NCI-H774 (cell line): ENCODE measurements around the gene GPC6.

ENCODE experiments used
- DNase-seq: peaks from one replicate; lab custom pipeline; 2025; lab: John Stamatoyannopoulos, UW

The GPC6 gene

DNA sequence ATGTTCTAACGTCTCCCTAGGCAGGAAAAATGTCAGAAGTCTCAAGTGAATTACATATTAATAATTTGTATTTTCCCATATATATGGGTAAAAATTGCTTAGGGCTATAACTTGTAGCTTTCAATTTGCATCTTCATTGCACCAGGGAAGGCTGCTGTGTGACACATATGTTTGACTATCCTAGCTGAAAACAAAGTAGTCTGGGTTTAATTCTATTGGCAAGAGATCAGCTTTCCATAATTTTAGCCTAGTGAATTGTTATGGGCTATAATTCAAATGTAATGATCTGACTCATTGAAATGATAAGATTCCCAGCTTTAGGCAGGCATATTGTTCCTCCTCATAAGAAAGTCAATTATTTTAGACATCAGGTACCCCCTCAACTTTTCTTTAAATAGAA is 699.8 kb downstream of the GPC6 start:
- DNase-seq: no peak

DNA sequence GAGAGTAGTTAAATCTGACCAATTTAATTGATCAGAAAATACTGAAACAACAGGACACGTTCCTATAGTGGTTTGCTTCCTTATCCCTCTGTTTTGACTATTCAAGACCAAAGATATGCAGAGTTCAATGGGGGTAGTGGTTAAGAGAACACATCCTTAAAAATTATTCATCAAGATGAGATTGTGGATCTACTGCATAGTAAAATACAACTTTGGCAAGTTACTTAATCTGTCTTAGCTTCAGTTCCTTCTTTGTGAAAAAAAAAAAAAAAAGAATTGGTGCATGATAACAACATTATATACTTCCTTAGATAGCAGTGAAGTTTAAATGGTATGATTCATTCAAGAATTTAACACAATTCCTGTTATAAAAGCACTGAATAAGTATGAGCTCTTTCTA is 700.8 kb downstream of the GPC6 start:
- no peak for DNase-seq

- no peak for DNase-seq
Measured at GRCh38 chr13:93932901-93933300, 706.3 kb downstream of the GPC6 start.

DNA sequence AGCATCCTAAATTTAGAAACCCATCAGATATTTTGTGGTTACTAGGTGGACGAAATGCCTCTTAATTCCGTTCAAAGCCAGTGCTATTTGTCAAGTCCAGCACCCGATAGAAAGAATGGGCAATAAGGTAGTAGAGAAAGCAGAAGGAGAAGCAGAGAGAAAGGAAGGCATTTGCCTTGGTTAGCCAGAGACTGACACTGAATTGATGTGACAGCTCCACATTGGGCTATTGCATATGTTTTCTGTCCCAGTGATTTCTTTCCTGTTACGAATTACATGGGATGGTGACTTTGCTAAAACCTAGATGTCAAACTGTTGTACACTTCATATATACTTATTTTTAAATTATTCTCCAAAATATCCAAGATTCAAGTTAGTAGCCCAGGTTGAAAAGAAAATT is 710.3 kb downstream of the GPC6 start:
- no peak for DNase-seq

GRCh38 chr13:93941444-93941843 is 714.8 kb downstream of the GPC6 start:
- DNase-seq: no peak

- DNase-seq: no peak
Measured at GRCh38 chr13:93942016-93942415, 715.4 kb downstream of the GPC6 start.

DNA sequence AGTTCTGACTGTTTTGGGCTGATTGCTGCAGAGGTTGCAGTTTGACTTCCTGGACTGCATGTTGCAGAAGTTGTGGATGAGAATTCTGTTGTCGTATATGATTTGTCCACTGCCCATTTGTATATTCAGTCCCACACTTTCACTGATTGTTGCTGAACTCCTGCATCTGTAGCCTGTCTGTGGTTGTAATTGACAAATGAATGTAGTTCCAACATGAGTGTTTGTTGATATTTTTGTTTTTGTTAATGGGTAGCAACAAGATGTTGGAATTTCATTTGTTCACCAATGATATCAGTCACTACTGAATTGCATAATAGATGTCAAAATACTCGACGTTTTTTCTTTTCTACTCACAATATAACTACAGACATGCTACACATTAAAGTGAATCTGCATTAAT is 719.0 kb downstream of the GPC6 start:
- no peak for DNase-seq

DNA sequence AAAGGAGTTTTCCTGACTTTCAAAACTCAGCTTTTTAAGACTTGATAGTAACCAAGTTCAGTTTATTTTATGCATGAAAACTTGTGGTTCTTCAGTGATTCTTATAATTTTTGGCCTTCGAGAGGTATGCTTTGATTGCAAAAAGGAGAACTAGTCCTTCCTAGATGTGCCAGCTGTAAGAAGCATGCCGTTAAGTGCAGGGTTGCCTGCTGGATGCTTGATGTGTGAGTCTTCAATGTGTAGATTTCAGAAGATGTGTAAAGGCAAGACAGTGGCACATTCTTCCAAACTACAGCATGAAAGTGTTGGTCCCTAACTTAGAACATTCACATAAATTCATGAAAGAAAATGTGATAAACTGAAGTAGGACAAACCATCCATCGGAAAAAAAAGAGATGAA is 720.4 kb downstream of the GPC6 start:
- no peak for DNase-seq

DNA sequence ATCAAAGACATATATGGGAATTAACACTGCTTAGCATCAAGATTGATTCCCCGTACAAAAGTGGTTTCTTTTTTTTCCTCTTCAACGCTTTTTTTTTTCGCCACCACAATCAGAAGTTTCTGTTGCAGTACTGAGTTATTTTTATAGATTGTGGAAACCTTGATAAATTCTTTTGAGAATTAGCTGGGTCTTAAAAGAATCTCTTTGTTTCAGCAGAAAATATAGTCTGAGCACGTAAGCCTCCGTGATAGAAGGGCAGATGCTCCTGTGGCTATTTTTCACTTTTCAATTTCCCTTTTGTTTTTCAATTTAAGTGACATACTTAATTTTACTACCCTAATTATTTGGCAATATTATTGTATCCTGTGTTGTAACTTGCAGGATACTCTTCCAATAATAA is 721.0 kb downstream of the GPC6 start:
- no peak for DNase-seq

GRCh38 chr13:93948162-93948922 is 721.7 kb downstream of the GPC6 start:
- DNase-seq: no peak

GRCh38 chr13:93951108-93951507 is 724.5 kb downstream of the GPC6 start:
- no peak for DNase-seq

DNA sequence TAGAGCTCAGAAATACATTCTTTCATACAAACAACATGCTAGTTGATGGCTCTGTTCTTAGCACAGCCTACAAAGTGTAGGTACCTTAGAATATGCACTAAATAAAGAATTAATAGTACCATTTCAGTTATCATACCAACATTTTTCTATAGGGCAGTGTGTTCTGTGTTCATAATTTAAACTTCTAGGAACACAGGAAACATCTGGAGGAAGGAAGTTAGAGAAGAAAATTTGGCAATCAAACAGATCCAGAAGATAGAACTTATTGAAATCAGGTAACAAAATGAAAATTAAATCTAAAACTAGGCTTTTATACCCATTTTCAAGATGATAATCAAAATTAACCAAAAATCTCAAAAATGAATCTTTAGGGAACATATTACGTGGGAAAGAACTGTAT is 725.3 kb downstream of the GPC6 start:
- no peak for DNase-seq

DNA sequence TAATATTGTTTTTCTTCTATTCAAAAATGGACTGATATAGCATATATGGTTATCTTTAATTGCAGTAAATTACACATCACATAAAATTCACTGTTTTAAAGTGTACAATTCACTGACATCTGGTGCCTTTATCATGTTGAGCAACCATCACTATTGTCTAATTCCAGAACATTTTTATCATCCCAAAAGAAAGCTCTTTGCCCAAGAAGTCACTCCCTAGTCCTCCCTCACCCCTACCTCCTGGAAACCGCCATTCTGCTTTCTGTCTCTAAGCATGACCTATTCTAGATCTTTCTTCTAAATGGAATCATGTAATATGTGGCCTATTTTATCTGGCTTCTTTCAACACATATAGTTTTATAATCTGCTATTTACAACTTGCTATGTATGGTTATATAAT is 727.2 kb downstream of the GPC6 start:
- DNase-seq: no peak

- no peak for DNase-seq
Measured at GRCh38 chr13:93955904-93956303, 729.3 kb downstream of the GPC6 start.

- DNase-seq: no peak
Measured at GRCh38 chr13:93956426-93956825, 729.8 kb downstream of the GPC6 start.

- no peak for DNase-seq
Measured at GRCh38 chr13:93957371-93957770, 730.8 kb downstream of the GPC6 start.

GRCh38 chr13:93959796-93960533 is 733.4 kb downstream of the GPC6 start:
- no peak for DNase-seq

DNA sequence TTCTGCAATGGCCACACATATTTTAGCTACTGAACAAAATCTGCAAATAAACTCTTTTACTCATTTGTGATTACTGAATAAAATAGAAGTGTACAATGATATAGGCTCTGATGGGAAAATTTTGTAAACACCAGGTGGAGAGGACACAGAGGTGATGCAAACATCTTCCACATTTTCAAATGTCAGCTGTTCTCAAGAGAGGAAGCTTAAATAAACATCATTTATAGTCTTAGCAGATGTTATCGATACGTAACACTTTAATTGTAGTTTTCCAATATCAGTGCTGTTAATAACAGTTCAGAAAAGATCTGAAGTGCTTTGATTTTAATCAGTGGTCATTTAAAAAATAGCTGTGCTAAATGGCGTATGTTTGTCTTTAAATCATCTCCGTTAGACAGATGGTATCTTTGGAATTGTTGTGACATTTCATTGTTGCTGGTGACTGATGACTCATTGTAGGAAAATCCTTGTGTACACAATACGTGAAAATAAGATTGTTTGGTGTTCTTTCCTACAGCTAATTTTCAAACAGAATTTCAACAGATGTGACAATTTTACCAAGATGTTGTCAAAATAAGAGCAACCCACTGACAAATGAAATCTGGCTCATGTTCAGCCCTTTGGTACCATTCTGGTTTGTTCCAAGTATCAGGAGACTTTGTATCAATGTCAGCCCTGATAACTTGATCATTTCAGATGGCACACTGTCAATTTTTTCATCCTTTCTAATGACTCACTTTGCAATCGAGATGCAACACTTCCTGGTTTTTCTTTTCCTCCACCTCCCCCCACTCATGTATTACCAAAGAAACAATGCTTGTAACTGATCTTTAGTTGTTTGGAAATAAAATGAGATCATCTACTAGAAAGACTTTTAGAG is 736.9 kb downstream of the GPC6 start:
- DNase-seq: peak; percentile 38

GRCh38 chr13:93964146-93964512 is 737.5 kb downstream of the GPC6 start:
- DNase-seq: no peak

- DNase-seq: no peak
Measured at GRCh38 chr13:93965587-93965986, 739.0 kb downstream of the GPC6 start.

DNA sequence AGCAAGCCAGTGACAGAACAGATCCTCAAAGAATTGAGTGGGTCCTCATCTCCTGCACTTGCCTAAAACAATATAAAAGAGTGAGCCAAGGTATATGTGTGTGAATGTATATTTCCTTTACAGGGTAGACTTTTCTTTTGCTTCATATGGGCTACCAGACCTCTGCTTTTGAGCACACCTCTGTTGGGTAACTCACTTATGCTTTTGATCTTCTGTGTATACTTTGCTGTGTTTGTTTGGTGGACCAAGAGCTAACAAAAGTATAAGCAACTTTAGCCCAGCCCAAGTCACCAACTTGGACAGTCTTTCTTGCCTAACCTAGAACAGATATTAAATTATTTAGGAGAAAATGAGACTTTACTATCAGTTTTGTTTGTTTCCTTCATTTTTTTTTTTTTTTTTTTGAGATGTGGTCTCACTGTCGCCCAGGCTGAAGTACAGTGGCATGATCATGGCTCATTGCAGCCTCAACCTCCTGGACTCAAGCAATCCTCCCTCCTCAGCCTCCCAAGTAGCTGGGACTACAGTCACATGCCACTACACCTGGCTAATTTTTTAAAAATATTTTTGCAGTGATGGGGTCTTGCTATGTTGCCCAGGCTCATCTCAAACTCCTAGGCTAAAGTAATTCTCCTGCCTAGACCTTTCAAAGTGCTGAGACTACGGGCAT is 739.8 kb downstream of the GPC6 start:
- no peak for DNase-seq

DNA sequence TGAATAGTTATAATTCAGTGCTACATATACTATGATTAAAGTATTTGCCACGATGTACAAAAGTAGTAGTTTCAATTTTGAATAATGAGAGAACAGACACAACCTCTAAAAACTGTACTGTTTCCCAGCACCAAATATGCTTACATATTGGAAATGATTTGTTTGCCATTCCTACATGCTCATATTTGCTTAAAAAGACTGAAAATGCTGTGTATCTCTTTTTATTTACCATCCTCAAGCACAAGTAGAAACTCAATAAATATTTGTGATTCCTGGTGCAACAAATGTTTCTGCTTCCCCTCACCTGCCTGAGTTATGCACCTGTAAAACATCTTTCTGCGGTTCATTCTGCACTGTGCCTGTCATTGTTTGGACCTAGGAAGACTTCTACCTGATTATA is 740.7 kb downstream of the GPC6 start:
- no peak for DNase-seq
